Measurements from ENCODE around the gene C1orf174. TPM values are rescaled to one million over a fixed set of nuclear protein-coding genes. Genes with fewer than 3 reads are reported as not detected.

C1orf174 gene
- total RNA-seq, 1 donor from 2014 or later, result 22.1 TPM

- peaks cover 9% of the 10 kb centered on the region for H3K36me3 Mint-ChIP-seq (ENCODE audit: unreplicated experiment)
- H3K4me3 Mint-ChIP-seq (ENCODE audit: unreplicated experiment), result no peak overlapping the region
- H3K27me3 Mint-ChIP-seq (ENCODE audit: unreplicated experiment), result no peaks in the 10 kb centered on the region
- no peak overlapping the region for H3K27ac Mint-ChIP-seq (ENCODE audit: unreplicated experiment)
- H3K4me1 Mint-ChIP-seq (ENCODE audit: unreplicated experiment), result peaks cover 24% of the 10 kb centered on the region
- TF ChIP-seq CTCF (IDR thresholded peaks at IDR 0.05), result no peak
- H3K9me3 Mint-ChIP-seq (ENCODE audit: unreplicated experiment), result peaks cover 5% of the 10 kb centered on the region
- no peak for DNase-seq (ENCODE audit: extremely low spot score, unreplicated experiment)
Measured at GRCh38 chr1:3898475-3898735, 1.7 kb downstream of the C1orf174 start.

DNA sequence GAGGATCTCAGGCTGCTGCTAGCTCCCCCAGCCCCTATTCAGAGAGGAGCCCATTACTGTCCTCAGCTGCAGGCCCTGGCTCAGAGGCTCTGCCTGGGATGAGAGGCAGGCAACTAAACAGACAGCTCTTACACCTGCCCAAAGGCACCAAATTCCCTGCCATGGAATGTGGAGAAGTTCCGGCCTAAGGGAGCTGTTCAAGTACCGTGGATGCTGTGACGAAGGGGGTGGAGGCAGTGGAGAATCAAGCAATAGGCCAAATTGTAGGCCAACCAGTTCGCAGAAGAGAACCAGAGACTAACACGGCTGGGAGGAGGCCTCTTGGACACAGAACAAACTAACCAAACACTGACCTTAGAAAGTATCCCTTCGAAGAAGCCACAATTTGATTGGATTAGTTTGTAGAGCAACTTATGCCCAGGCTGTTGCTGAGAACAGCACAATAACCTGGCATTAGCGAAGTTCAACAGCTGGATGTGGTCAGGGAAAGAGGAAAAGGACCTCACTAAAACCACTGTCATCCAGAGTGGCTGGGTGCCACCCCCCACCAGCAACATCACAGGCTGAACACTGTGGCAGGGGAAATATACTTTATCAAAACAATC lies 3.6 kb downstream of the C1orf174 start:
- peaks cover 24% of the 10 kb centered on the region for H3K4me1 Mint-ChIP-seq (ENCODE audit: unreplicated experiment)

DNA sequence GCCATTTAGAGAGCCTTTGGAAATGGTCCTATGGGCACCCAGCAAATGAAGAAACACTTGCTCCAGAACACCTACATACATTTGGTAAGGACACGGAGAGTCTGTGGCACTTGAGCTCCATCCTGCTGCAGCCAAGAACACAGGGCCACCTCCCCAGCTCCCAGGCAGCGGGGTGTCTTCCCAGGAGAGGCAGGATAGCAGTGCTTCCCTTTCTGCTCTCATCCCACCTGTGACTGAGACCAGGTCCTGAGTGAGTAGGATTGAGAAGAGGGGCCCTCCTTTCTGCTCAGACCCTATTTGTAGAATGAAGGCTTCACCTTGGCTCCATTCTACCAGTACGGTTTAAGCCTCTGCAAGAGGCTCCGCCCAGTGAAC lies 4.1 kb downstream of the C1orf174 start:
- no peak for DNase-seq (ENCODE audit: extremely low spot score, unreplicated experiment)
- TF ChIP-seq CTCF (IDR thresholded peaks at IDR 0.05), result no peak
- Mint-ChIP-seq H3K9me3 (ENCODE audit: unreplicated experiment) (peaks cover 5% of the 10 kb centered on the region), H3K4me1 (ENCODE audit: unreplicated experiment) (peaks cover 22% of the 10 kb centered on the region), H3K36me3 (ENCODE audit: unreplicated experiment) (peaks cover 12% of the 10 kb centered on the region), H3K27ac (ENCODE audit: unreplicated experiment) (no peak overlapping the region), H3K4me3 (ENCODE audit: unreplicated experiment) (no peak overlapping the region), H3K27me3 (ENCODE audit: unreplicated experiment) (no peaks in the 10 kb centered on the region)

More for the DNA sequence above, 3.6 kb downstream of the C1orf174 start:
- Mint-ChIP-seq H3K4me3 (ENCODE audit: unreplicated experiment) (no peak overlapping the region), H3K36me3 (ENCODE audit: unreplicated experiment) (peaks cover 11% of the 10 kb centered on the region), H3K27me3 (ENCODE audit: unreplicated experiment) (no peaks in the 10 kb centered on the region), H3K27ac (ENCODE audit: unreplicated experiment) (no peak overlapping the region), H3K9me3 (ENCODE audit: unreplicated experiment) (peaks cover 5% of the 10 kb centered on the region)
- TF ChIP-seq CTCF (IDR thresholded peaks at IDR 0.05), result no peak
- DNase-seq (ENCODE audit: extremely low spot score, unreplicated experiment), result no peak

GRCh38 chr1:3895279-3895950 lies 4.7 kb downstream of the C1orf174 start:
- Mint-ChIP-seq H3K27me3 (ENCODE audit: unreplicated experiment) (no peaks in the 10 kb centered on the region), H3K36me3 (ENCODE audit: unreplicated experiment) (peaks cover 17% of the 10 kb centered on the region), H3K4me3 (ENCODE audit: unreplicated experiment) (no peak overlapping the region), H3K27ac (ENCODE audit: unreplicated experiment) (no peak overlapping the region), H3K9me3 (ENCODE audit: unreplicated experiment) (peaks cover 5% of the 10 kb centered on the region), H3K4me1 (ENCODE audit: unreplicated experiment) (peaks cover 22% of the 10 kb centered on the region)
- DNase-seq (ENCODE audit: extremely low spot score, unreplicated experiment), result no peak
- no peak for TF ChIP-seq CTCF (IDR thresholded peaks at IDR 0.05)

DNA sequence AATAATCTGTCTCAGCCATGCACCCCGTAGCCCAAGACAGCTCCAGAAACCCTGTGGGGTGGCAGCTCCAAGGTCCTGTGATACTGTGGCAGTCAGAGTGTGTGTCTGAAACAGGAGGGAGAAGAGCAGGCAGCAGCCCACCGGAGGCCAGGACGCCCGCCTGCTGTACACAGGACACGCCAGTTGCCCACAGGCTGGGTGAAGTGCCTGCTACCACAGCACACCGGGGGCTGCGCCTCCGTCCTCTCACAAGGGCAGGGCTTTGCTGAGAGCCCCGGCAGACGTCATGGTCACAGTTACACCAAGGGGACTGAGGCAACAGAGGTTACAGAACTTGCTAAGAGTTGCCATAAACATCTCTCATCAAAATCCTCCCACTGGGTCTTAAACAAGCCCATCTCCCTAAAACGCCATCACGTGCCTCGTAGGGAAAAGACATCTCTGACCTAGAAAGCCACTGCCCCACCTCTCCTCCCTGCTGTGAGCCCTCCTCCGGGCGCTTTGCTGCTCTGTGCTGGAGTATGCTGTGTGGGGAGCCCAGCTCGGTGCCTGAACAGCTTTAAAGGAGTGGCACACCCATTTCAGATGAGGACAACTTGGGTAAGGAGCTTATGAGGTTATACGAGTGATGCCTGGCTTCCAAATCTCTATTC lies 5.3 kb downstream of the C1orf174 start:
- DNase-seq (ENCODE audit: extremely low spot score, unreplicated experiment), result no peak
- Mint-ChIP-seq H3K27ac (ENCODE audit: unreplicated experiment) (no peak overlapping the region), H3K36me3 (ENCODE audit: unreplicated experiment) (peaks cover 21% of the 10 kb centered on the region), H3K4me1 (ENCODE audit: unreplicated experiment) (peaks cover 22% of the 10 kb centered on the region), H3K4me3 (ENCODE audit: unreplicated experiment) (no peak overlapping the region), H3K9me3 (ENCODE audit: unreplicated experiment) (peaks cover 5% of the 10 kb centered on the region), H3K27me3 (ENCODE audit: unreplicated experiment) (no peaks in the 10 kb centered on the region)
- TF ChIP-seq CTCF (IDR thresholded peaks at IDR 0.05), result no peak
